RPMI7951 (cell line): ENCODE data around the gene GPC3. TPM values are rescaled to one million over a fixed set of nuclear protein-coding genes. Genes with fewer than 3 reads are reported as not detected.
A peak's percentile ranks its signal among the peaks of the same experiment; 100 is the strongest.

ENCODE experiments used
- DNase-seq: peaks from one replicate; pipeline ENCODE4 v3.0.0-alpha.2; 2012; ENCODE audit warnings: low read depth
- total RNA-seq: library from RNA; depleted of rRNA; stranded (reverse); fragments of >200 nt; shearing (Covaris generic); gene quantifications from 2 replicates; pipeline ENCODE4 v1.2.3, GENCODE V29; 2014

Gene GPC3
- total RNA-seq, 1 experiment from 2014 or later, result 0.84 TPM

GRCh38 chrX:133847340-133847994 is 137.9 kb downstream of the GPC3 start:
- no peak for DNase-seq

GRCh38 chrX:133846311-133846710 is 139.1 kb downstream of the GPC3 start:
- DNase-seq, result no peak

DNA sequence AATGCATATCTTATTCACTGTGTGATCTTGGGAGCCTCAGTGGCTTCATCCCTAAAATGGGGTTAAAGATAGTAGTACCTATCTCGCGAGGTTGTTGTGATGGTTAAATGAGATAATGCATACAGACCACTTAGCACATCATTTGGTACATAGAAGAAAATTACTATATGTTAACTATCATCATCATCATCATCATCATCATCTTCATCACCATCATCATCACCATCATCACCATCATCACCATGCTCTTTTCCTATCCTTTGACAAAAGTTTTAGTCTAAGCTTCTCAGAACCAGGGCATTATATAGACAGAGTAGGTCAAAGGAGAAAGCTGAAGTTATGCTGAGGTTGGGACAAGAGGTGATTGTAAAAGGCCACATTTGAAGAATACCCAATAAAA is 145.0 kb downstream of the GPC3 start:
- no peak for DNase-seq

DNA sequence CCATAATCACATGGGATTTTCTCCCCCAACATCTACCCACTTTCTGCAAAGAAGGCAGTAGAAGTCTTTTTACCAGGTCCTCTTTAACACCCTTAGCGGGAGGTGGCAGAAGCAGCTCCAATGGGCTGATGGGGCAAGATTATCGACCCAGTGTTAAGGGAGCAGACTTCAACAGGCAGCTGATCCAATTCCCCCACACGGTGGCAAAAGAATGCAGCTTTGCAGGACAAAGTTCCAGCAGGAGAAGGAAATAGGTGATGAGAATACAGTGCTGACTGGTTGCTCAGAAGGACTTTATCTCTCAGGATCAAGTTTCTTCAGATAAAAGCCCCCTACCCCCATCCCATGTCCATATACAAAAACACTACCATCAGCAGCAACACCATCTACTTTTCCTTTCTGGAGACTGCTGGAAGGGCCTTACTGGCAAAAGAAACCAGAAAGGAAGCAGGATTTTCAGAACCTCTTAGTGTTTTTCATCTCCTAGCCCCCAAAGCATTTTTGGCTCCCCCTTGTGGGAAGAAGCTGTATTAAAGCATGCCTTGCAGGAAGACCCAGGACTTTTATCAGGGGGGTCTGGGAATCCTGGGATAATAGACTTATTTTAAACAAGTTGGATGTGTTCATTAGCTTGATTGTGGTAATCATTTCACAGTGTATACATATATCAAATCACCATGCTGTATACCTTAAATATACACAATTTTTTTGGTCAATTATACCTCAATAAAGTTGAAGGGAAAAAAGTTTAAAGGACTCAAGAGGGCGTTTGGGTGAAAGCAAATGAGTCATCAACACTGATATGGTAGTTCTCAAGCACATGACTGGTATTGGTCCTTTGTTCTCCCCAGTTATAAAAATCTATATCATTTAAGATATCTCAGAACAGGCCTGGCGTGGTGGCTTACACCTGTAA is 146.4 kb downstream of the GPC3 start:
- DNase-seq, result peak; percentile 1

DNA sequence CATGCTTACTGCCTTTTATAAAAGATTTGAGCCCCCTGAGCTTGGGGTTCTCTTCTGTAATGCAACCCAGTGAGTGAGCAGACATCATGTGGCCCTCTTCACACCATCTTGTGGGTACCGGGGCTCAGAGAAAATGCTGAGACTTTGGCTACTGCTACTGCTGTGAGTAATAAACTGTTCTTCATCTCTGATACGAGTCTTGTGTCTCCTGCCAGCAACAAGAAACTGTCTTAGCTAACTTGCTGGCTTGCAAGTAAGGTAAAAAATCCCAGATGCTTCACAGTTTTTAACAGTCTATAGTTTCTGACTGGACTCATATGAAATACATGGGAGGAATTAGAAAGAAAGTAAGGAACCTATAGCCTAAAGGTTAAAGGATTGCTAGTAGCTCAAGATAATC is 148.3 kb downstream of the GPC3 start:
- DNase-seq, result no peak

DNA sequence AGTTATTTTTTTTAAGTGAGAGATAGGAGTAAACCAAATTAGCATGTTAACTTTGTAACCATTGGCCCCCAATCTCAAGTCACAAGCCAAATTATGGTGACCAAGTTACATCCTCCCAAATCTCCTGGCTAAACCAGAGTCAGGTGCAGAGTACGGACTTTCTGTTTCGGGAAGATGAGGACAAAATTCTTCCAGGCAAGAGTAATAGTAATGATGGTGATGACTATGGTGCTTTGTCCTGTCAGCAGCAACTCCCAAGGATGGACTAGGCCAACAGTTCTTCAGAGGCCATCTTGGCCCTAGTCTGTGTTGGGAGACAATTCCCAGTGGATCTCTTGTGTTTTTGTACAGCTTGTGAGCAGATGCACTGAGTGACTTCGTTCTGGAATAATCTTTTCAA is 148.8 kb downstream of the GPC3 start:
- DNase-seq, result no peak

- DNase-seq, result no peak
Observed at GRCh38 chrX:133834771-133835170, 150.6 kb downstream of the GPC3 start.

- no peak for DNase-seq
Observed at GRCh38 chrX:133819546-133819945, 165.8 kb downstream of the GPC3 start.

DNA sequence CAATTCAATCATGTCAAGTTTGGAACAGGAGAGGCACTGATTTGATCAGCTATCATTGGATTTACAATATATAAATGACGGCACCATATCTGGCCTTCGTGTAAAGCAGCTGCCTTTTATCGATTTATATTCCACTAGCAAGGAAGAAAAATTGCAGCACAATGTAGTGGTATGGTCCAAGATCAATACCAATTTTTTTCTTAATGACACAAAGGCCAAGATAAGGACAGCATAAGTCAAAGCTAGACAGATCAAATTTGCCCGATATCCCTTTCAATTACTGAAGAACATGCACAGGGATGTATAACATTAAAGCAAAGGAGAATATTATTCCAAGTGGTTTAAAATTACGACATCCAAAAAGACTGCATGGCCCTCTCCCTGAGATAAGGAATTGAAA is 167.4 kb downstream of the GPC3 start:
- DNase-seq, result no peak

DNA sequence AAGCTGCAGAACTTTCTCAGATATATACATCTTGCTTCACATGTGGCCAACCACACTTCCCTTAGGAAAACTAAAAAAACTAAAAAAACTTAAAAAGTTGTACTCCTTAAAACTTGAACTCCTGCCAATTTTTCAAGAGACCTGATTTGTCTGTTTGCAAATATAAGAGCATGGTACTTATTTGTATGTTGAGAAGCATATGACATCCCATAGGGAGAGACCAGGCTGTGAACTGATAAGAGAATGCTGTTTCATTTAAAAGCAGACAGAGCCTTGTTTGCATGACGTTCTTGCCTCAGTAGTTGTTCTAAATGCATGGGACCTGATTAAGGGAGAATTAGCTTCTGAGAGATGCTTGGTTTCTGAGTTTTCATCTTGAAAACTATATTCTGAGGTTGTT is 169.9 kb downstream of the GPC3 start:
- DNase-seq, result no peak

DNA sequence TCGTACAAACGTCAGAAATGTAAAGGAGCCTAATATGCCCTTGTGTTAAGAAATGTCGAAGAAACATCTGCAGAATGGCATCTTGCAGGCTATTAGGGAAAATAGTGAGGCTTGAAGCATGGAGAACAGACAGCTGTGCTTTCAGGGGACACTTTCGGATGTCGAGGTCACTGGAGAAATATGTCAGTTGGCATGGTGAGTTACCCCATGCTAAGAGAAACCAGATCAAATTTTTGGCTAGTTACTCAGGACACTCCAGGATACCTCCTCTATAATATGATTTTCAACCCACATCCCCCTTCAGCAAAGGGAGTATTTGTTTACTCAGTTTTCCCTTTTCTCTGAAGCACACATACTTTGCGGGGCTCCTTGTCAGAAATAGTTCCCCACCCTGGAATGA is 171.4 kb downstream of the GPC3 start:
- no peak for DNase-seq

DNA sequence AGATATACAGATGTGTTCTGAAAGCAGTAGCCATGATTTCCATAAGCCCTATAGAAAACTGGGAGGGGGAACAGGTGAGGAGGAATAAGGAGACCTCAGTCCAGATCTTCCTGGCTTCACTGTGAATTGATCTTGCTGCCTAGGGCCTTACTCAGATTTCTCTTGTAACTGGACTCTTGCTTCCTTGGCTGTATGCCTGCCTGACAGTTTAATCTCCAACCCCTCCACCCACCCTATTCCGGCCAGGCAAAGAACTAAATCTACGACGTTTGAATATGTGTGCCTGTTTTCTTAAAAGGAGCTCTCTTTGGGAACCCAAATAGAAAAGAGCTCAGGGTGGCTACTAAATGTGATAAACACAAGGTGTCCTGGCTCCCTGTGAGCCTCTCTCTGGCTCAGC is 173.0 kb downstream of the GPC3 start:
- DNase-seq, result no peak

DNA sequence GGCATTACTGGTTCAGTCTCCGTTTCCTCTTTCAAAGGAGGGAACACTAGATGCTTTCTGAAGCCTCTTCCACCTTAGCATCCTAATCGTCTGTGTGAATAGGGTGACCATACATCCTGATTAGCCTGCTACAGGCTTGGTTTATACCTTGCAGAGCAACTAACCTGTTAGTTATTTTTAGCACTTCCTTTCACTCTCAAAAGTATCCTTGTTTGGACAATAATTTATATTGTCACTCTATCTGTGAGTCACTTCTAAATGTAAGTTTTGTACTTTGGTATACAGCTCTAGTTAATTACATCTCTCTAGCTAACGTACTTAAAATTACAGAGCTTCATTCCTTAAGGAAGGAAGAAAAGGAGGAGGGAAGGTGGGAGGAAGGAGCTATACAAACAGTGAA is 174.5 kb downstream of the GPC3 start:
- DNase-seq, result no peak

DNA sequence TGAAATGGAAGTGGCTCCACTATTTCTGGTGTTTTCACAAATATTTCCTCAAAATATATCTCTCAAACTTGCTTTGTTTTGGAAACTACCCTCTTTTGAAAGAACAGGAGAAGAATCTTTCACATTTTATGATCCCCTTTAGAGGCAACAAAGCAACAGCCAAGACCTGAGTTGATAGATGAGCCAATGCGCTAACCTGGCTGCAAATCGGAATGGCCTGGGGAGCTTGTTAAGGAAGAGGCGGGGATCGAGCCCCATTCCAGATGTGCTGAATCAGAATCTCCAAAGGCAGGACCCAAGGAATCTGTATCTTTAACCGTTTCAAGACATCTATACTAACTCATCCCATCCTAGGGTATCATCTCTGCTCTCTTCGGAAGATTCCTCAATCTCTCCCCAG is 181.3 kb downstream of the GPC3 start:
- DNase-seq, result no peak

DNA sequence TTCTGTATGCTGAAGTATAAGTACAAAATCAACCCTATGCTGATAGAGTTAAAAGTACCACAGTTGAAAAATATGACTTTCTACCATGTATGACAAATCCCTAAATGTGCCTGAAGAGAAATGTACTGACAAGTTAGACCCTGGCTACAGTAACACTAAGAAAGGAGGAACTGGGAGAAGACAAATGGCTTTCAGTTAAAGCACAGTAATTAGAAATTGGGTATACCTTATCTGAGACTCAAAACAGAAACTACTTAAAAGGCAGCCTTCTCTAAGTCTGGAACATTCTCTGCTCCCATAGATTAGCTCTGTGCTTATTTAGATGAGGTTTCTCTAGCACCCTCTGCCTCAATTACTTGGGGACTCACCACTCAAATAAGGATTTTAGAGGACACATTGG is 189.1 kb downstream of the GPC3 start:
- DNase-seq, result no peak

DNA sequence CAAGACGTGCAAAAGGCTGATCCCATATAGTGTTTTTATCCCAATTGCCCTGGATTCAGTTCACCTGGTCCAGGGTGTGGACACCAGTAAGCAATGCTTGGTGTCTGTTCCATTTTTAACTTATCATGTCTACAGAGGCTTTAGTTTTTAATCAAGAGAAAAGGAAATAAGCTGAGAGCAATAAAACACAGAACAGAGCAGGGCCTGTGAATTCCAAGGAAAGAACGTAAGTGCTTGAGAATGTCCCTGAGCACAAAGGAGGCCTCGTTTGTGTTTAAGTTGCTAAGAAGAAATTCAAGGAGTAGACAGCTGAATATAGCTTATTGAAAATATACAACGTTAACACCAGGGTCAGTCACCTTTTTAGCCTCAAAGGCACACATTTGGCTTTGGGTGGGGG is 191.3 kb downstream of the GPC3 start:
- DNase-seq, result no peak

DNA sequence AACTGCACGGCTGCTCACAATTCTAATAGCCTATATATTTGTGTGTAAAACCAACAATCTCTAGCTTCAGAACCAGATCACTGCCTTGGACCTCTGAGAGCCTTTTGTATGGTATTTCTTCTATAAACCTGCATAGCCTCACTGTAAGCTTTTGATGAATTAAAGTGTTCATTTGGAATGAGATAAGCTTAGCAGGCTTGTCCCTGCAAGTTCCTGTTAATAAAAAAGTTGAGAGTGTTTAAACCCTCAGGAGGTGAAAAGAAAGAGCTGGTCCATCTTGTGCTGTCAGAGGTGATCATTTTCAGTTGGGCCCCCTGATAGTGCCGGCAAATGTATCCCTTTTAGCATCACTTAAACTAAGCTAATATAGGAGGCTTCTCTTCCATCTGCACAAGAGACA is 191.8 kb downstream of the GPC3 start:
- DNase-seq, result no peak

DNA sequence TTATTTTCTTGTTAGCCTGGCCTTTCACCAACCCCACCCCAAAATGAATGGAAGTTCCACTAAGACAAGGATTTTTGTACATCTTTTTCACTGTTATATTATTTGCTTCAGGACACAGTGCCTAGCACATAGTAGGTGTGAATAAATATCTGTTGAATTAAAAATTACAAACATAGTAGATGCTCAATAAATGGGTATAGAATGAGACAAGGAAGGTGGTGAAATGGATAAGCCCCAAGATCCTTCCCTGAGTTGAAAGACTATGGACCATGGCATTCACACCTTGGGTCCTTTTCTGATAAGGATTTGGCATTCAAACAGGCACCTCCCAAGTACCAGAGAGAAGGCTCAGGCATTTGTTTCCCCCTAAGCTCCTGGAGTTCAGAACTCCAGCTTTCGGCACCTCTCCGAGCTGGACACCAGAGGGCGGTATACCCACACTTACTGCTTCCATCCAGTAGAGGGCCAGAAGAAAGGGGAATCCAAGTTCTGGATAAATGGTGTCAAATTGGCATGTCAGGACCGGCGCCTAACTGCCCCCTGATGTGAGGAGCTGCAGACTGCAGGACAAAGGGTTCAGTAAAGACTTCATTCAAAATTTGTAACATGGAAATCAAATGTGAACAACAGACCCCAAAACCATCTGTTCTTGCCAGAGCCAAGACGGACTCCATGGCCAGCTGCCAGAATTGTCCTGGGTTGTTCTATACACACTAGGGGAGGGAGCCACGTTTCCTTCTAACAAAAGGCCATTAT is 193.0 kb downstream of the GPC3 start:
- peak; percentile 51 for DNase-seq

- DNase-seq, result no peak
Observed at GRCh38 chrX:133789829-133790228, 195.6 kb downstream of the GPC3 start.

GRCh38 chrX:133786382-133786781 is 199.0 kb downstream of the GPC3 start:
- DNase-seq, result no peak

GRCh38 chrX:133783274-133783673 is 202.1 kb downstream of the GPC3 start:
- no peak for DNase-seq

GRCh38 chrX:133781174-133781573 is 204.2 kb downstream of the GPC3 start:
- no peak for DNase-seq

- DNase-seq, result no peak
Observed at GRCh38 chrX:133776072-133776471, 209.3 kb downstream of the GPC3 start.
